HEK293 (cell line): ENCODE measurements around the gene RUNX1.

ENCODE experiments used
- CTCF ChIP-seq: fragments of 450-650 bp; formaldehyde crosslinking; IDR thresholded peaks from 2 replicates; pipeline ENCODE4 v1.5.1; 2016; ENCODE audit warnings: missing biosample characterization, missing genetic modification characterization
- ELK4 ChIP-seq: IDR thresholded peaks from 2 replicates; pipeline ENCODE4 v1.6.1; 2011; ENCODE audit warnings: mild to moderate bottlenecking, low read depth, low read length, borderline replicate concordance
- OSR2 ChIP-seq: fragments of 450-650 bp; formaldehyde crosslinking; IDR thresholded peaks from 2 replicates; pipeline ENCODE4 v1.5.1; 2016; ENCODE audit warnings: missing biosample characterization, missing genetic modification characterization
- SP2 ChIP-seq: fragments of 450-650 bp; formaldehyde crosslinking; IDR thresholded peaks from 2 replicates; pipeline ENCODE4 v1.5.1; 2016; ENCODE audit warnings: missing biosample characterization, missing genetic modification characterization
- SP3 ChIP-seq: fragments of 450-650 bp; formaldehyde crosslinking; IDR thresholded peaks from 2 replicates; pipeline ENCODE4 v1.5.1; 2016; ENCODE audit warnings: missing biosample characterization, missing genetic modification characterization
- TCF7L2 ChIP-seq: IDR thresholded peaks from 2 replicates; pipeline ENCODE4 v1.6.1; 2011; ENCODE audit warnings: low read depth, mild to moderate bottlenecking, inconsistent platforms, low read length, moderate library complexity, borderline replicate concordance
- YY1 ChIP-seq: fragments of 450-650 bp; formaldehyde crosslinking; IDR thresholded peaks from 2 replicates; pipeline ENCODE4 v1.5.1; 2018; ENCODE audit warnings: missing biosample characterization, missing genetic modification characterization
- ZFP41 ChIP-seq: fragments of 450-650 bp; formaldehyde crosslinking; IDR thresholded peaks from 2 replicates; pipeline ENCODE4 v1.5.1; 2016; ENCODE audit warnings: missing biosample characterization, missing genetic modification characterization, borderline replicate concordance
- ZNF10 ChIP-seq: fragments of 450-650 bp; formaldehyde crosslinking; IDR thresholded peaks from 2 replicates; pipeline ENCODE4 v1.5.1; 2017; ENCODE audit warnings: missing biosample characterization, missing genetic modification characterization
- ZNF121 ChIP-seq: fragments of 450-650 bp; formaldehyde crosslinking; IDR thresholded peaks from 2 replicates; pipeline ENCODE4 v1.5.1; 2016; ENCODE audit warnings: missing biosample characterization, missing genetic modification characterization
- ZNF639 ChIP-seq: fragments of 450-650 bp; formaldehyde crosslinking; IDR thresholded peaks from 2 replicates; pipeline ENCODE4 v1.5.1; 2016; ENCODE audit warnings: missing biosample characterization, missing genetic modification characterization
- ZNF677 ChIP-seq: fragments of 450-650 bp; IDR thresholded peaks from 2 replicates; pipeline ENCODE4 v1.5.0; 2018; ENCODE audit warnings: missing biosample characterization, mild to moderate bottlenecking, missing genetic modification characterization, moderate library complexity
- ZSCAN30 ChIP-seq: fragments of 450-650 bp; IDR thresholded peaks from 2 replicates; pipeline ENCODE4 v1.5.1; 2018; ENCODE audit warnings: missing biosample characterization, mild to moderate bottlenecking, missing genetic modification characterization, moderate library complexity

- TF ChIP-seq YY1 (tag by site-specific recombination) (no peak), CTCF (tag by site-specific recombination) (no peak), ZFP41 (tag by site-specific recombination) (no peak), ZNF121 (tag by site-specific recombination) (no peak), OSR2 (tag by site-specific recombination) (no peak), ELK4 (no peak), TCF7L2 (no peak), SP3 (tag by site-specific recombination) (no peak), ZNF639 (tag by site-specific recombination) (no peak), ZSCAN30 (no peak), ZNF677 (tag by site-specific recombination) (no peak), SP2 (tag by site-specific recombination) (no peak), ZNF10 (tag by site-specific recombination) (no peak)
These were observed 113.2 kb downstream of the RUNX1 start for GRCh38 chr21:34935898-34936297.
